IMR-90 (cell line): ENCODE data around the gene WDR27. TPM values are rescaled to one million over a fixed set of nuclear protein-coding genes. Genes with fewer than 3 reads are reported as not detected.

Experiments
- ATAC-seq: fragments of 200-7000 bp; cut with Tn5 transposase; 2 replicates; pipeline ENCODE4 v1.9.1; 2020; ENCODE audit warnings: low read depth, mild to moderate bottlenecking, moderate library complexity
- BruUV-seq: library from RNA; stranded (reverse); fragments of 400-500 nt; replicated peaks from 2 replicates; lab custom pipeline; 2021; lab: Mats Ljungman, UMichigan
- CTCF ChIA-PET: fragments of 300-600 bp; formaldehyde crosslinking; extraction: SDS; loops from one replicate; lab custom pipeline; 2021; ENCODE audit warnings: antibody characterized with exemption; lab: Yijun Ruan, JAX
- POLR2A ChIA-PET: fragments of 300-600 bp; sonication (Branson Sonifier 250); formaldehyde crosslinking; loops from one replicate; lab custom pipeline; 2022; ENCODE audit warnings: antibody characterized with exemption; ENCODE audit not compliant: unreplicated experiment; lab: Charles Lee
- DNase-seq: peaks from one replicate; pipeline ENCODE4 v3.0.0; 2013
- H2AFZ ChIP-seq: replicated peaks from 2 replicates; pipeline ENCODE3; 2013; ENCODE audit warnings: low read length, mild to moderate bottlenecking; ENCODE audit not compliant: poor library complexity
- H2AK5ac ChIP-seq: 2 replicates; pipeline ENCODE4 v1.6.1; 2013; ENCODE audit warnings: low read depth, low read length, inconsistent platforms
- H2AK9ac ChIP-seq: replicated peaks from 2 replicates; pipeline ENCODE3; 2013; ENCODE audit warnings: mild to moderate bottlenecking, low read depth, low read length, moderate library complexity; ENCODE audit not compliant: poor library complexity
- H2BK120ac ChIP-seq: 2 replicates; pipeline ENCODE4 v1.6.1; 2013; ENCODE audit warnings: low read depth, low read length, inconsistent platforms
- H2BK15ac ChIP-seq: 3 replicates; pipeline ENCODE4 v1.6.1; 2013; ENCODE audit warnings: low read depth, low read length, inconsistent platforms
- H2BK20ac ChIP-seq: 2 replicates; pipeline ENCODE4 v1.6.1; 2013; ENCODE audit warnings: low read depth, mild to moderate bottlenecking, inconsistent platforms, low read length, moderate library complexity
- H2BK5ac ChIP-seq: 2 replicates; pipeline ENCODE4 v1.6.1; 2013; ENCODE audit warnings: mild to moderate bottlenecking, low read depth, low read length, inconsistent platforms; ENCODE audit not compliant: poor library complexity, severe bottlenecking
- H3K14ac ChIP-seq: replicated peaks from 2 replicates; pipeline ENCODE4 v1.6.1; 2013; ENCODE audit warnings: low read depth, low read length, inconsistent platforms
- H3K18ac ChIP-seq: 2 replicates; pipeline ENCODE4 v1.6.1; 2013; ENCODE audit warnings: low read depth, low read length, control low read depth
- H3K23ac ChIP-seq: 2 replicates; pipeline ENCODE4 v1.6.1; 2013; ENCODE audit warnings: low read depth, low read length, inconsistent platforms
- H3K27ac ChIP-seq: 2 replicates; pipeline ENCODE4 v1.5.1; 2013; ENCODE audit warnings: mild to moderate bottlenecking, control low read depth, low read length; ENCODE audit not compliant: insufficient read depth
- H3K27me3 ChIP-seq: 2 replicates; pipeline ENCODE4 v1.6.1; 2013; ENCODE audit warnings: low read length; ENCODE audit not compliant: control insufficient read depth, insufficient read depth
- H3K36me3 ChIP-seq: 2 replicates; pipeline ENCODE4 v1.6.1; 2013; ENCODE audit warnings: low read length, mixed read lengths; ENCODE audit not compliant: control insufficient read depth, insufficient read depth
- H3K4ac ChIP-seq: 2 replicates; pipeline ENCODE4 v1.6.1; 2013; ENCODE audit warnings: low read depth, low read length, inconsistent platforms
- H3K4me1 ChIP-seq: 2 replicates; pipeline ENCODE4 v1.6.1; 2013; ENCODE audit warnings: low read length, mixed read lengths; ENCODE audit not compliant: control insufficient read depth, insufficient read depth
- H3K4me2 ChIP-seq: 2 replicates; pipeline ENCODE4 v1.6.1; 2013; ENCODE audit warnings: low read depth, mild to moderate bottlenecking, control low read depth, low read length, moderate library complexity
- H3K4me3 ChIP-seq: 2 replicates; pipeline ENCODE4 v1.5.1; 2013; ENCODE audit warnings: low read depth, mild to moderate bottlenecking, control low read depth, low read length, moderate library complexity; ENCODE audit not compliant: insufficient read depth
- H3K56ac ChIP-seq: 2 replicates; pipeline ENCODE4 v1.6.1; 2013; ENCODE audit warnings: low read length, inconsistent platforms; ENCODE audit not compliant: insufficient read depth; ENCODE audit errors: extremely low read depth
- H3K79me1 ChIP-seq, 2 experiments: 2 replicates each; pipeline ENCODE4 v1.6.1; 2013; ENCODE audit warnings: low read length in 2 of 2, inconsistent platforms in 1 of 2, low read depth in 1 of 2
- H3K9ac ChIP-seq: 2 replicates; pipeline ENCODE4 v1.6.1; 2013; ENCODE audit warnings: low read depth, low read length, control low read depth
- H3K9me1 ChIP-seq: 2 replicates; pipeline ENCODE4 v1.6.1; 2013; ENCODE audit warnings: low read length, inconsistent platforms; ENCODE audit not compliant: insufficient read depth
- H3K9me3 ChIP-seq: 2 replicates; pipeline ENCODE4 v1.6.1; 2013; ENCODE audit warnings: low read length; ENCODE audit not compliant: control insufficient read depth, insufficient read depth
- H4K20me1 ChIP-seq: 2 replicates; pipeline ENCODE4 v1.6.1; 2013; ENCODE audit warnings: low read length, inconsistent platforms; ENCODE audit not compliant: insufficient read depth
- H4K5ac ChIP-seq: 2 replicates; pipeline ENCODE4 v1.6.1; 2013; ENCODE audit warnings: mild to moderate bottlenecking, low read depth, low read length, control low read depth
- H4K8ac ChIP-seq, 2 experiments: 2 replicates each; pipeline ENCODE4 v1.6.1; 2013; ENCODE audit warnings: low read depth in 2 of 2, low read length in 2 of 2, control low read depth in 1 of 2, inconsistent platforms in 1 of 2
- H4K91ac ChIP-seq: 2 replicates; pipeline ENCODE4 v1.6.1; 2013; ENCODE audit warnings: low read depth, low read length, inconsistent platforms; ENCODE audit not compliant: insufficient read depth
- CEBPB ChIP-seq: IDR thresholded peaks from 2 replicates; pipeline ENCODE4 v1.6.1; 2012; ENCODE audit warnings: low read depth, low read length, improper control_type of control experiment
- MAFK ChIP-seq: IDR thresholded peaks from 2 replicates; pipeline ENCODE4 v1.6.1; 2012; ENCODE audit warnings: low read depth, low read length, improper control_type of control experiment
- MXI1 ChIP-seq: IDR thresholded peaks from 2 replicates; pipeline ENCODE4 v1.6.1; 2012; ENCODE audit warnings: low read depth, mild to moderate bottlenecking, low read length, moderate library complexity, borderline replicate concordance
- NFE2L2 ChIP-seq: fragments of 150-350 bp; IDR thresholded peaks from 2 replicates; pipeline ENCODE4 v1.6.1; 2016; ENCODE audit warnings: low read depth, mild to moderate bottlenecking, low read length
- RAD21 ChIP-seq: IDR thresholded peaks from 2 replicates; pipeline ENCODE4 v1.6.1; 2012; ENCODE audit warnings: low read length, improper control_type of control experiment
- RCOR1 ChIP-seq: IDR thresholded peaks from 2 replicates; pipeline ENCODE4 v1.6.1; 2012; ENCODE audit warnings: mild to moderate bottlenecking, low read length, improper control_type of control experiment; ENCODE audit not compliant: insufficient replicate concordance
- SMC3 ChIP-seq: fragments of 150-350 bp; IDR thresholded peaks from 2 replicates; pipeline ENCODE4 v1.6.1; 2016; ENCODE audit warnings: low read depth, mild to moderate bottlenecking, antibody characterized with exemption, low read length, moderate library complexity
- WGBS, 2 experiments: methylation state at CpG; one replicate each; pipeline versions ENCODE4 v1.1.5 to v1.1.7; 2013; ENCODE audit warnings: missing lambda C conversion rate in 2 of 2; ENCODE audit not compliant: insufficient read length in 1 of 2; ENCODE audit errors: extremely low coverage in 2 of 2; 5-methylcytosine and 5-hydroxymethylcytosine counted together
- dilution Hi-C: fragments of 300-500 bp; cut with HindIII; formaldehyde crosslinking; loops from one replicate; pipeline ENCODE4 v1.14.3; 2018; ENCODE audit warnings: low sequenced_read_pairs; ENCODE audit not compliant: unreplicated experiment
- in situ Hi-C: fragments of 300-500 bp; cut with MboI; formaldehyde crosslinking; loops from 3 replicates; pipeline ENCODE4 v1.14.3; 2019; ENCODE audit warnings: low sequenced_read_pairs, inconsistent platforms, mixed read lengths
- intact Hi-C: fragments of 100-400 bp; cut with micrococcal nuclease; formaldehyde crosslinking; loops from 2 replicates; pipeline ENCODE4 v1.10.0; 2022
- polyA plus RNA-seq, 3 experiments: library from polyadenylated mRNA; depleted of rRNA; stranded (reverse); fragments of >200 nt; gene quantifications; 2 replicates each; pipeline ENCODE4 v1.2.3, GENCODE V29; 2012; ENCODE audit warnings: low replicate concordance in 1 of 3
- total RNA-seq: library from RNA; depleted of rRNA; stranded (reverse); fragments of >200 nt; gene quantifications from 2 replicates; pipeline ENCODE4 v1.2.3, GENCODE V29; 2012
- TF ChIP-seq, protein P1 (sequence below): fragments of 150-350 bp; IDR thresholded peaks from 2 replicates; pipeline ENCODE4 v1.6.1; 2017; ENCODE audit warnings: mild to moderate bottlenecking, antibody characterized with exemption, low read length, low read depth

Gene WDR27
- total and polyA plus RNA-seq, 2 of the 4 experiments (the other 2 are of a cell fraction) = 7.0 to 18.5 TPM

DNA sequence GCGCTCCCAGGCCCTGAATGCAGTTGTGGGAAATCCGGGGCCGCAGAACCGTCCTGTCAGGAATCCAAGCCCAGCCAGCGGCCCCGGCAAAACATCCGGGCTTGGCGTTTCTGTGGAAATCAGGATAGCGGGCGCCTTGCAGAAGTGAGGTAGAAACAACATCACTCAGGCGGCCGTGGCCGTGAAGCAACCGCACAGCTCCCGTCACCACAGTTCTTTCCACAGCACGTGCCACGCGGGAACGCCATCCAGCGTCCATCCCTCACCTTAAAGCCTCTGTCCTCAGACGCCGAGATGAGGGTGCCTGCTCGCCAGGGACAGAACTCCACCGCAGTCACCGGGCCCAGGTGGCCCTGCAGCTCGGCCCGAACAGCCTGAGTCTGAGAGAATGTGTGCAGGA, 34.1 kb downstream of the WDR27 start:
- ATAC-seq (no peak), DNase-seq (no peak)
- Histone ChIP-seq H3K9ac (no peak overlapping the region), H3K14ac (no peak overlapping the region), H3K4me2 (no peak overlapping the region), H3K18ac (no peak overlapping the region), H4K91ac (no peak overlapping the region), H2AK5ac (no peak overlapping the region), H3K4ac (no peak overlapping the region), H2AFZ (no peak overlapping the region), H3K9me1 (peaks cover 6% of the 10 kb centered on the region; the same call in 1 of the 2 replicates), H4K20me1 (no peaks in the 10 kb centered on the region), H3K23ac (no peak overlapping the region), H3K56ac (no peak overlapping the region), H4K8ac (no peak overlapping the region), H3K4me1 (no peaks in the 10 kb centered on the region), H3K4me3 (no peak overlapping the region), H2BK120ac (no peak overlapping the region), H4K5ac (no peak overlapping the region), H3K36me3 (peaks cover 50% of the 10 kb centered on the region), H3K79me1 (no peaks in the 10 kb centered on the region), H2BK20ac (no peak overlapping the region), H3K27ac (no peak overlapping the region), H2BK15ac (no peak overlapping the region), H2AK9ac (no peak overlapping the region), H3K9me3 (no peaks in the 10 kb centered on the region), H3K27me3 (no peaks in the 10 kb centered on the region), H2BK5ac (no peak overlapping the region)
- no TSS peak for BruUV-seq
- ChIA-PET POLR2A (no interaction called here), CTCF (no interaction called here)
- TF ChIP-seq NFE2L2 (no peak), RAD21 (no peak), CEBPB (no peak), MXI1 (no peak), MAFK (no peak), SMC3 (no peak), RCOR1 (no peak)
- TF ChIP-seq, protein P1, sequence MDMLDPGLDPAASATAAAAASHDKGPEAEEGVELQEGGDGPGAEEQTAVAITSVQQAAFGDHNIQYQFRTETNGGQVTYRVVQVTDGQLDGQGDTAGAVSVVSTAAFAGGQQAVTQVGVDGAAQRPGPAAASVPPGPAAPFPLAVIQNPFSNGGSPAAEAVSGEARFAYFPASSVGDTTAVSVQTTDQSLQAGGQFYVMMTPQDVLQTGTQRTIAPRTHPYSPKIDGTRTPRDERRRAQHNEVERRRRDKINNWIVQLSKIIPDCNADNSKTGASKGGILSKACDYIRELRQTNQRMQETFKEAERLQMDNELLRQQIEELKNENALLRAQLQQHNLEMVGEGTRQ = no peak
- in situ Hi-C loops (no loop called here), intact Hi-C loops (no loop called here), dilution Hi-C loops (no loop called here)
- WGBS, 2 experiments = 100% methylated on average over 1 of the region's 27 CpGs; no CpG with 5 or more reads in 1 of the 2 experiments
